ENCODE measurements around the gene RADIL. TPM values are rescaled to one million over a fixed set of nuclear protein-coding genes. Genes with fewer than 3 reads are reported as not detected.

Gene RADIL
- total and polyA plus RNA-seq, 3 donors from 2014 or later = 24.3 to 29.7 (median 25.6) TPM

- 87 to 91% methylated on average over 6 to 38 of the region's 38 CpGs for WGBS, 2 donors
- Histone ChIP-seq H3K4me3 (no peak overlapping the region), H3K27ac (no peak overlapping the region), H3K36me3 (ENCODE audit: low read depth, missing control alignments) (no peaks in the 10 kb centered on the region), H3K9me3 (no peaks in the 10 kb centered on the region), H3K27me3 (no peaks in the 10 kb centered on the region), H3K4me1 (no peaks in the 10 kb centered on the region)
- no peak for TF ChIP-seq CTCF (IDR thresholded peaks at IDR 0.05)
- no peak for TF ChIP-seq POLR2A (IDR thresholded peaks at IDR 0.05)
- intact Hi-C loops (cut with DNase I; ENCODE audit: low total_unique reads) = no loop called here
- no peak for DNase-seq
Measured at GRCh38 chr7:4815609-4816418, 67.7 kb downstream of the RADIL start.

GRCh38 chr7:4815121-4815520 is 68.4 kb downstream of the RADIL start:
- WGBS, 2 donors = 96 to 98% methylated on average over 7 to 14 of the region's 14 CpGs
- no peaks in the 10 kb centered on the region for H3K27me3 ChIP-seq
- intact Hi-C loops (cut with DNase I; ENCODE audit: low total_unique reads) = no loop called here
- no peaks in the 10 kb centered on the region for H3K4me1 ChIP-seq
- H3K36me3 ChIP-seq (ENCODE audit: low read depth, missing control alignments) = no peaks in the 10 kb centered on the region
- H3K27ac ChIP-seq = no peak overlapping the region
- DNase-seq = no peak
- no peak overlapping the region for H3K4me3 ChIP-seq
- no peaks in the 10 kb centered on the region for H3K9me3 ChIP-seq
- no peak for TF ChIP-seq CTCF (IDR thresholded peaks at IDR 0.05)
- no peak for TF ChIP-seq POLR2A (IDR thresholded peaks at IDR 0.05)

GRCh38 chr7:4814433-4814832 is 69.1 kb downstream of the RADIL start:
- H3K4me1 ChIP-seq = no peaks in the 10 kb centered on the region
- WGBS, 2 donors = 78 to 82% methylated on average over 14 of the region's 14 CpGs
- intact Hi-C loops (cut with DNase I; ENCODE audit: low total_unique reads) = no loop called here
- DNase-seq = no peak
- H3K36me3 ChIP-seq (ENCODE audit: low read depth, missing control alignments) = no peaks in the 10 kb centered on the region
- H3K9me3 ChIP-seq = no peaks in the 10 kb centered on the region
- no peak overlapping the region for H3K27ac ChIP-seq
- no peaks in the 10 kb centered on the region for H3K27me3 ChIP-seq
- TF ChIP-seq CTCF (IDR thresholded peaks at IDR 0.05) = no peak
- TF ChIP-seq POLR2A (IDR thresholded peaks at IDR 0.05) = no peak
- no peak overlapping the region for H3K4me3 ChIP-seq

- Histone ChIP-seq H3K36me3 (ENCODE audit: low read depth, missing control alignments) (no peaks in the 10 kb centered on the region), H3K4me3 (peak overlapping the region in 1 of 2 donors; percentile 39), H3K27ac (no peak overlapping the region), H3K27me3 (no peaks in the 10 kb centered on the region), H3K4me1 (no peaks in the 10 kb centered on the region), H3K9me3 (no peaks in the 10 kb centered on the region)
- no peak for TF ChIP-seq CTCF (IDR thresholded peaks at IDR 0.05)
- no peak for TF ChIP-seq POLR2A (IDR thresholded peaks at IDR 0.05)
- DNase-seq = no peak
- 67 to 76% methylated on average over 14 of the region's 14 CpGs for WGBS, 2 donors
- intact Hi-C loops (cut with DNase I; ENCODE audit: low total_unique reads) = loop anchor here (10.0 kb wide), 1 partner anchor 75 kb away; the partner anchor contains the start of gene RADIL
Measured at GRCh38 chr7:4809666-4810065, 73.8 kb downstream of the RADIL start.
